ENCODE measurements around the gene PPWD1. TPM values are rescaled to one million over a fixed set of nuclear protein-coding genes. Genes with fewer than 3 reads are reported as not detected.

The PPWD1 gene
- total and polyA plus RNA-seq, 2 of the 13 experiments (the other 11 are each of a cell fraction or from before 2014, with no cell fraction given), result 7.4 to 44.3 TPM

DNA sequence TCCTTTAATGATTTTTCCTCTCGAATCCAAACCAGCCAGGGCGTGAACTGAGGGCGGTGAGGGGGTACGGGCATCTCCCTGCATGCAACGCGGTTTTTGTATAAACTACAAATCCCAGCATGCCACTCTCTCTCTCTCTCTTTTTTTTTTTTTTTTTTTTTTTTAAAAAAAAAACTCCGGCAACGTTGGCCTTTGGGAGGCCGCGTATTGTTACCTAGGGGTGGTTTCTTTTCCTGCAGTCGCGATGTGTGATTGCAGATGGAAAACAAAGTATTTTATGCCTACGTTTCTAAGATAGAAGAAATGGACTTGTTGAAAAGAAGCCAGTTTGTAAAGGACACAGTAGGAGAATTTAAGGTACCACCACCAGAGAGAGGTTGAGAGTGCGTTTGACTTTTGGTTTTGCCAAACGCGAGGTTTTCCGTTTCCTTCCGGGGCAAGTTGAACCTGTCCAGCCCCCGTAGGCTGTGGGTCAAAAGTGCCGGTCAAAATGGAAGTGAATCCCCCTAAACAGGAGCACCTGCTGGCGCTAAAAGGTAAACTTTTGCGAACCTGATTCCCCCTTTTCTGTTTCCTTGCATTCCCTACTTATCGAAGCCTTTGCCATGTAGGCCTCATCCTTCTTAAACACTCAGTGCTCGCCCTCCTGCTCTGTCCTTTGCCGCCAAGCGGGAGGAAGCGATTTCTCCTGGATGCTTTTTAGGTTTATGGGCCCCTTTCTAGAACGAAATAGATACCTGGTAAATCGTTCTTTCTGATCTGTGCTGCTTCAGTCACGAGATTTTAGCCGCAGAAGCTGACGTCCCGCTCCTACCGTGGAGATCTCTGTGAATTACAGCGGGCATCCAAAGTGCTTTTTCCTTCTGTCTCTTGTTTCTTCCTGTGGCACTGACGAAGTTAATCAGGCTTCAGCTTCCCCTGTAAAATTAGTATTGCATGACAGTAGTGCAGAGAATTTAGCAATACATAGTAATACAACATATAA is 61.8 kb downstream of the PPWD1 start, which contains the start of the genes SHLD3 and TRAPPC13 (continued):
- TF ChIP-seq ZNF740 (CRISPR knock-in tag; IDR thresholded peaks at IDR 0.05) (no peak), MLLT10 (CRISPR knock-in tag; IDR thresholded peaks at IDR 0.05) (no peak), ZNF564 (CRISPR knock-in tag; IDR thresholded peaks at IDR 0.05) (no peak), SP1 (IDR thresholded peaks at IDR 0.05) (no peak), SP1 (CRISPR knock-in tag; IDR thresholded peaks at IDR 0.05) (no peak), TCF7L2 (IDR thresholded peaks at IDR 0.05; ENCODE audit: low read depth, low read length) (no peak), ZNF563 (CRISPR knock-in tag; IDR thresholded peaks at IDR 0.05) (no peak), HMG20B (CRISPR knock-in tag; conservative IDR thresholded peaks at IDR 0.05) (no peak), KLF9 (CRISPR knock-in tag; IDR thresholded peaks at IDR 0.05; ENCODE audit: low read depth) (no peak; the same call in 1 of the 2 replicates), KIAA2018 (CRISPR knock-in tag; IDR thresholded peaks at IDR 0.05; ENCODE audit: borderline replicate concordance) (no peak), ZNF710 (CRISPR knock-in tag; IDR thresholded peaks at IDR 0.05; ENCODE audit: borderline replicate concordance) (no peak), GFI1 (CRISPR knock-in tag; IDR thresholded peaks at IDR 0.05; ENCODE audit: borderline replicate concordance) (no peak), SKI (IDR thresholded peaks at IDR 0.05; ENCODE audit: partially characterized antibody) (no peak), IRF9 (CRISPR knock-in tag; IDR thresholded peaks at IDR 0.05; ENCODE audit: borderline replicate concordance) (no peak), ZSCAN20 (CRISPR knock-in tag; IDR thresholded peaks at IDR 0.05; ENCODE audit: borderline replicate concordance) (no peak)

Data from HepG2 (cell line).